IgD-negative memory B cell (primary cell): ENCODE data around the gene DIP2A. TPM values are rescaled to one million over a fixed set of nuclear protein-coding genes. Genes with fewer than 3 reads are reported as not detected.
A peak's percentile ranks its signal among the peaks of the same experiment; 100 is the strongest.

ENCODE experiments used
- H3K27ac Mint-ChIP-seq, 3 donors: one replicate each; pipeline ENCODE4 v1.8.0; 2020 to 2022; ENCODE audit warnings: mild to moderate bottlenecking in 3 of 3, mixed read lengths in 3 of 3, moderate library complexity in 1 of 3
- H3K27me3 Mint-ChIP-seq: one replicate; pipeline ENCODE4 v1.8.0; 2021; ENCODE audit warnings: mixed read lengths
- H3K36me3 Mint-ChIP-seq: one replicate; pipeline ENCODE4 v1.8.0; 2020; ENCODE audit warnings: mild to moderate bottlenecking, mixed read lengths
- H3K4me1 Mint-ChIP-seq, 3 donors: one replicate each; pipeline ENCODE4 v1.8.0; 2020 to 2022; ENCODE audit warnings: mixed read lengths in 3 of 3, mild to moderate bottlenecking in 1 of 3
- H3K4me3 Mint-ChIP-seq, 4 donors: one replicate each; pipeline ENCODE4 v1.8.0; 2020 to 2022; ENCODE audit warnings: mild to moderate bottlenecking in 4 of 4, mixed read lengths in 4 of 4, moderate library complexity in 3 of 4
- H3K9me3 Mint-ChIP-seq, 3 donors: one replicate each; pipeline ENCODE4 v1.8.0; 2020 to 2021; ENCODE audit warnings: mixed read lengths in 3 of 3, mild to moderate bottlenecking in 1 of 3
- polyA plus RNA-seq: library from polyadenylated mRNA; unstranded; fragments of 300-500 nt; fragmentation: Illumina TruSeq; gene quantifications from one replicate; pipeline ENCODE4 v1.2.3, GENCODE V29; 2021

The DIP2A gene
- polyA plus RNA-seq, 1 donor from 2014 or later, result 7.6 TPM

DNA sequence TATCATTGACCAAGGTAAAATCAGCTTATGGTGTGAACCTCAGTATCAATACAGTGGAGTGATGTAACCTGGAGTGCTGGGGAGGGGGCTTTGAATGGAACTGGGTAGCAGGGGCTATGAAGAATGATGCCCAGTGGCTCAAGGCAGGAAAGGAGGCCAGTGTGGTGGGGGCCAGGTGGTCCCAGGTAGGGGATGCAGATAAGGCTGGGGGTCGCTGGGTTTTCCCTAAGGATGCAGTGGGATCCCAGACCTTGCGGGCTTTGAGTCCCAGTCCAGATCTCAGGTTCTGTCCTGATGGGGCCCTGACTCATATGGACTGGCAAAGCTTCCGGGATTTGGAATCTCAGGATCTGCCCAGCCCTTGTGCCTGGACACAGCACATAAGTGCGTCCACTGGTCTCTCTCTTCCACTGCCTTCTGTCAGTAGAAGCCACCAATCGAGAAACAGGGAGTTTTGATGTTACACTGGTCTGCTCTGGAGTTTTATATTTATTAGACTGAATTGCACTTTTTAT is 94.2 kb downstream of the DIP2A start:
- Mint-ChIP-seq H3K4me3 (no peak overlapping the region), H3K27me3 (no peaks in the 10 kb centered on the region), H3K36me3 (peaks cover 10% of the 10 kb centered on the region), H3K27ac (peak overlapping the region; percentile 48 to 91 (median 74)), H3K4me1 (peaks cover 16 to 20% (median 17%) of the 10 kb centered on the region in 3 donors), H3K9me3 (peaks cover 0 to 3% (median 2%) of the 10 kb centered on the region in 3 donors)

DNA sequence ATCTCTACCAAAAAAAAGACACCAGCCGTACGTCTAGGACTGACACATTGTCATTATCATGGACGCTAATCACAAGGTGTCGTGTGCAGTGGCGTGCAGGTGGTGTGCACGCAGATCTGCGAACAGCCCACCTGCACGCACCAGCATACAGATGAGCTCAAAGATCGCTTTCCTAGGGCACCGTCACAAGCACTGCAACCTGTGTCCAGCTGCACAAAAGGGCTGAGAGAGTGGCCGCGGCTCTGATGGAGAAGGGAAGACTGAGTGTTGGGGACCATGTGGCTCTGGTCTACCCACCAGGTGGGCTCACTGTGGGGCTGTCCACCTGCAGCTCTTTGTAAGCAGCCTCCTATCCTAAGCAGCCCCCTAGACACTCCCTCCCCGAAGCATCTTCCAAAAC is 95.3 kb downstream of the DIP2A start:
- H3K36me3 Mint-ChIP-seq, result peaks cover 6% of the 10 kb centered on the region
- H3K4me3 Mint-ChIP-seq, result no peak overlapping the region
- no peaks in the 10 kb centered on the region for H3K9me3 Mint-ChIP-seq
- H3K4me1 Mint-ChIP-seq, result peaks cover 12 to 16% (median 13%) of the 10 kb centered on the region in 3 donors
- no peaks in the 10 kb centered on the region for H3K27me3 Mint-ChIP-seq
- H3K27ac Mint-ChIP-seq, result peak overlapping the region in 1 of 3 donors; percentile 43

DNA sequence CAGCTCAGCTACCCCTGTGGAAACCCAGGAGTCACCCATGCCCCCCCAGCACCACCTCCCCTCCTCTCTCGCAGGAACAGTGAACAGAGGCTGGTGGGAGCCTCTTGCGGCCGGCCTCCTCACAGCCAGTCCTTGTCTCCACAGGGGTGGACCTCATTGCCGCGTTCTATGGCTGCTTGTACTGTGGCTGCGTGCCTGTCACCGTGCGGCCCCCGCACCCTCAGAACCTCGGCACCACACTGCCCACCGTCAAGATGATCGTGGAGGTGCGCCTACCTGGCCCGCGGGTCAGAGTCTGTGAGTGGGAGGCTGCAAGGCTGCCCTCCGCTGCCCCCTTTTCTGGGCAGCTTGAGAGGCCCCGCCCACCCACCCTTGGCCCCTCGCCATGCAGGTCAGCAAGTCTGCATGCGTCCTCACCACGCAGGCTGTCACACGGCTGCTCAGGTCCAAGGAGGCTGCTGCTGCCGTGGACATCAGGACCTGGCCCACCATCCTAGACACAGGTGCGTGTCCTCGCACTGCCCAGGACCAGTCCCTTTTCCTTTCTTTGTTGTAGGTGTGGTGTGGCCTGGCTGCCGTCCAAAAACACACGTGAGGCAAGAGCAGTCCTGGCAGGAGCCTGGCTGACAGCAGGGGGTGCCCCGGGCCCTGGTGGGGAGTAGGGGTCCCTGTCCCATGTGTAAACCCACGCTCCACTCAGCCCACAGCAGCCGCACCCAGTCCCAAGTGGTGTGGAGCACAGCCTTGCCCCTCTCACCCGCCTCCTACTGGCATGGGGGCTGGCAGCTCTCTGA is 95.9 kb downstream of the DIP2A start:
- peaks cover 4% of the 10 kb centered on the region for H3K36me3 Mint-ChIP-seq
- H3K4me1 Mint-ChIP-seq, result peaks cover 14 to 21% (median 14%) of the 10 kb centered on the region in 3 donors
- H3K9me3 Mint-ChIP-seq, result no peaks in the 10 kb centered on the region
- H3K27ac Mint-ChIP-seq, result peak overlapping the region in 1 of 3 donors; percentile 69
- no peaks in the 10 kb centered on the region for H3K27me3 Mint-ChIP-seq
- H3K4me3 Mint-ChIP-seq, result no peak overlapping the region

DNA sequence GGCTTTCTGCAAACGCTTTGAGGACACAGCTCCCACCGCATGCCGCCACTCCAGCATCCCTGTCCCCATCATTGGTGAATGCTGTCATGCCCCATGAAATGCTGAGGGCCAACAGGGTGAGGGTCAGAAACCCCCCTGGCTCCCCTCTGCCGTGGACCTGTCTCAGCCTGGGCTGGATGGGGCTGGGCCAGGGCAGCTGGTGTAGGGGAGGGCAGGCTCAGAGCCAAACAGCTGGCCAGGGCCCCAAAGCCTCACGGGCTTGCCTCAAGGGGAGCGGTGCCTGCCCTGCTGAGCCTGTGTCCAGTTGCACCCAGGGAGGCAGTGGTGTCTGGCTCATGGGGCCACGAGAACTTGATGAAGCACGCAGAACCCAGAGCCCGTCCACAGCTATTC is 96.5 kb downstream of the DIP2A start:
- Mint-ChIP-seq H3K27ac (peak overlapping the region in 1 of 3 donors; percentile 69), H3K4me3 (no peak overlapping the region), H3K9me3 (no peaks in the 10 kb centered on the region), H3K27me3 (no peaks in the 10 kb centered on the region), H3K36me3 (peaks cover 4% of the 10 kb centered on the region), H3K4me1 (peaks cover 15 to 25% (median 20%) of the 10 kb centered on the region in 3 donors)

DNA sequence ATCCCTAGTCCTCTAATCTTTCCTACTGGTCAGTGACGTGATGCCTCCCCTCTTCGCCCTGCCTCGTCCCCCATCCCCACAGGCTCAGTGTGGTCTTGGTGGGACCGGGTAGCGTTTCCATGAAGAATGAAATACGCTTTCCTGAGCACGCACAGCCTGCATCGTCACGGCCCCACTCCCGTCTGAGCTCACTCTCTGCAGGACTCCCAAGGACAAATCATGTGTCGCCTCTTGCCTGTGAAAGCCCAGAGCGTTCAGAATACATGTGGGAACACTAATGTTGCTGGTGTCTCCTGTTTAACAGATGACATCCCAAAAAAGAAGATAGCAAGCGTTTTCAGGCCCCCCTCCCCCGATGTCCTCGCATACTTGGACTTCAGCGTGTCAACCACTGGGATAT is 97.0 kb downstream of the DIP2A start:
- no peak overlapping the region for H3K27ac Mint-ChIP-seq
- H3K4me1 Mint-ChIP-seq, result peaks cover 10 to 23% (median 16%) of the 10 kb centered on the region in 3 donors
- peaks cover 4% of the 10 kb centered on the region for H3K36me3 Mint-ChIP-seq
- H3K4me3 Mint-ChIP-seq, result no peak overlapping the region
- no peaks in the 10 kb centered on the region for H3K27me3 Mint-ChIP-seq
- no peaks in the 10 kb centered on the region for H3K9me3 Mint-ChIP-seq

DNA sequence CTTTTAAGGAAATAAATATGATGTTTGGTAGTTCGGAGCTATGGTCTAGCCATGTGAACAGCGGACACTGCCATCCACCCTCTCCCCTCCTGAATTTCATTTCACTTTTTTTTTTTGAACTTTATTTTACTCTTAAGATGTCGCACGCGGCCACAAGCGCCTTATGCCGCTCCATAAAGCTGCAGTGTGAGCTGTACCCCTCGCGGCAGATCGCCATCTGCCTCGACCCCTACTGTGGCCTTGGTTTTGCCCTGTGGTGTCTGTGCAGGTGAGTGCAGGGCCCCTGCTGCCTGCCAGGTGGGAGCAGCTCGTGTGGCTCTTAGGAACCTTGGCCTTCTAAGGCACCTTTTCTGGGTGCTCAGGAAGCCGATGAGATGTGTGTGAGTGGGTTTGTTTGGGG is 98.1 kb downstream of the DIP2A start:
- Mint-ChIP-seq H3K4me3 (no peak overlapping the region), H3K27me3 (no peaks in the 10 kb centered on the region), H3K36me3 (peaks cover 4% of the 10 kb centered on the region), H3K4me1 (peaks cover 6 to 20% (median 12%) of the 10 kb centered on the region in 3 donors), H3K27ac (no peak overlapping the region), H3K9me3 (no peaks in the 10 kb centered on the region)

DNA sequence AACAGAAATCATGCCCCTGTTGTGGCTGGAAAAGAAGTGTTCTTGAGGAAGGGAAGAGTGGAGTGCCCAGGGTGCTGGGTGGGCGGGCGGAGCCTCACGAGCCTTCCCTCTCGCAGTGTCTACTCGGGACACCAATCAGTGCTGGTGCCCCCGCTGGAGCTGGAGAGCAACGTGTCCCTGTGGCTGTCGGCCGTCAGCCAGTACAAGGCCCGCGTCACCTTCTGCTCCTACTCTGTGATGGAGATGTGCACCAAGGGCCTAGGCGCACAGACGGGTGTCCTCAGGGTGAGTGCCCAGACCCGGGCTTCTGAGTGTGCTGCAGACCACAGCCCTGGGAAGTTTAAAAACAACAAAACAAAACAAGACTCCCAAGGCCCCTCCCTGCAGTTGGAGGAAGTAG is 98.8 kb downstream of the DIP2A start:
- Mint-ChIP-seq H3K9me3 (no peaks in the 10 kb centered on the region), H3K4me3 (no peak overlapping the region), H3K4me1 (peaks cover 6 to 20% (median 8%) of the 10 kb centered on the region in 3 donors), H3K27me3 (no peaks in the 10 kb centered on the region), H3K36me3 (peaks cover 6% of the 10 kb centered on the region), H3K27ac (no peak overlapping the region)

DNA sequence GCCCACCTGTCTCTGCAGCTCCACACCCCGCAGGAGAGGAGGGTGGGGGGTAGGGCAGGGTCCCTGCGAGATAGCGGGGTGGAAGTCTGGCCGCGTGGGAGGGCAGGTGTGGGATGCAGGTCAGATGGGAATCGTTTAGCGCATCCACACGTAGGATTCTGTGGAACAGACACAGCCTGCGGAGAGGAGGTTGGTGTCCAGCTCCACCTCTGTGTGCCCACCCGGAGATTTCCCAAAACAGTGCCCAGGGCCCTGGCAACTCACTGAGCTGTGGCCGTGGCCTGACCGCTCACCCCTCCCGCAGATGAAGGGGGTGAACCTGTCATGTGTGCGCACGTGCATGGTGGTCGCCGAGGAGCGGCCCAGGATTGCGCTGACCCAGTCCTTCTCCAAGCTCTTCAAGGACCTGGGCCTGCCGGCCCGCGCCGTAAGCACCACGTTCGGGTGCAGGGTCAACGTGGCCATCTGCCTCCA is 99.3 kb downstream of the DIP2A start:
- peaks cover 6 to 20% (median 8%) of the 10 kb centered on the region in 3 donors for H3K4me1 Mint-ChIP-seq
- peaks cover 6% of the 10 kb centered on the region for H3K36me3 Mint-ChIP-seq
- H3K27me3 Mint-ChIP-seq, result no peaks in the 10 kb centered on the region
- H3K9me3 Mint-ChIP-seq, result no peaks in the 10 kb centered on the region
- peak overlapping the region in 1 of 4 donors; percentile 23 for H3K4me3 Mint-ChIP-seq
- H3K27ac Mint-ChIP-seq, result no peak overlapping the region

DNA sequence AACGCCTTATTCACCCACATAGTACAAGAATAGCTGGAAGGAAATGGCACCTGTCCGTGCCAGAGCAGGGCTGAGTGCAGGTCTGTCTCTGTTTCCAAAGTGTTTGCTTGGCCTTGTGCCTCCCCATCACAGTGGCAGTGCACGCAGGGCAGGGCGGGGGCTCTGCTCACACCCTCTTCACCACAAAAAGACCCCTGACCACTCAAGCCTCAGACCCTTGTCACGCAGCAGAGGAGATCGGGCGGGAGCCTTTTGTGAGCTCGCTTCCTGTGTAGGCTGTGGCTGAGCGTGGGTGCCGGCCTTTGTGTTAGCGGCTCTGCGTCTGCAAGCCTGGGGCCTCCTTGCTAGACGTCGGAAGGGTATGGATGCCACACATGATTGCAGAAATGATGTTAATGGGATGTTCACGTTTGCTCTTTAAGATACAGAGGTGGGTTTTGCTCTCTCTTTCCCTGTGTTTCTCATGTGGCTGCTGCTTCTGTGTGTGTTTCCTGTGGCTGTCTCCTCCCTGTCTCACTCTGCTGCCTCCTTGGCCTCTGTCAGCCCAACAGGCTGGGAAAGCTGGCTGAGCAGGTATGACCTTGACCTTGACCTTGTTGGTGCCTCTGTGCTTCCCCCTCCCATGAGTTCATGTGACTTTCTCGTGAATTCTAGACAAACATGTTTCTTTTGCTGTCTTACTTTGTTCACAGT is 100.7 kb downstream of the DIP2A start:
- Mint-ChIP-seq H3K27ac (peak overlapping the region; percentile 22 to 93 (median 90)), H3K36me3 (peaks cover 8% of the 10 kb centered on the region), H3K27me3 (no peaks in the 10 kb centered on the region), H3K4me3 (peak overlapping the region; percentile 0 to 95 (median 38)), H3K9me3 (no peaks in the 10 kb centered on the region), H3K4me1 (peaks cover 6 to 20% (median 8%) of the 10 kb centered on the region in 3 donors)

DNA sequence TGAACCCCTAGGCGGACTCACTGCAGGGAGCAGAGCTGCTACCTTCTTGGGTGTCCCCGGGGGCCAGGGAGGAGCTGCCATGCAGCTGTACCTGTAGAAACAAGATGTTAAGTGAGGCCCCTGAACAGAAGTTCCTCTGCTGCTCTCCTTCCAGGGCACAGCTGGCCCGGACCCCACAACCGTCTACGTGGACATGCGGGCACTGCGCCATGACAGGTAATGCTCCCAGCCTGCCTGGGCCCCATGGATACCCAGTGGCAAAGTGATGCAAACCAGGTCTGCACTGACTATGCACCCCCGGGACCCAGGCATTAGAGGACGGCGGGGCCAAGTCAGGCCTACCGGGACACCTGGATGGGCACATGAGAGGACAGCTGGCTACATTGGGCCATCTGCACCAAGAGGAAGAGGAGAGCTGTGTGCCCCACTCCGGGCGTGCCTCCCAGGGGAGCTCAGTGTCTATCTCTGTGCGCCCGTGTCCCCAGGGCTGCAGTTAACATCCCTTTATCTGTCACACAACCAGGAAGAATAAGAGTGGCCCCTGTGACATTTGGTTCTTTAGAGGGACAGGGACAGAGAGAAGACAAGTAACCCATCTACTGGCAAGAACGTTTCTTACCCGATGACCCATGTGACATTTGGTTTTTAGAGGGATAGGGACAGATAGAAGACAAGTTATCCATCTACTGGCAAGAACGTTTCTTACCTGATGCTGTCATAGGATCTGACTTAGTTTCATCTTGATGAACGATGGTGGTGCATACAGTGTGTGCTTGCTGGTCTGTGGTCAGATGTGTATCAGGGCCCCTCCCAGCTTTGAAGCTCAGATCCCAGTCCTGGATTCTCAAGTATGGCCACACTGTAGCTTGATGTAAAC is 102.1 kb downstream of the DIP2A start:
- H3K4me1 Mint-ChIP-seq, result peaks cover 6 to 20% (median 8%) of the 10 kb centered on the region in 3 donors
- peak overlapping the region in 2 of 4 donors; percentile 16 to 95 for H3K4me3 Mint-ChIP-seq

DNA sequence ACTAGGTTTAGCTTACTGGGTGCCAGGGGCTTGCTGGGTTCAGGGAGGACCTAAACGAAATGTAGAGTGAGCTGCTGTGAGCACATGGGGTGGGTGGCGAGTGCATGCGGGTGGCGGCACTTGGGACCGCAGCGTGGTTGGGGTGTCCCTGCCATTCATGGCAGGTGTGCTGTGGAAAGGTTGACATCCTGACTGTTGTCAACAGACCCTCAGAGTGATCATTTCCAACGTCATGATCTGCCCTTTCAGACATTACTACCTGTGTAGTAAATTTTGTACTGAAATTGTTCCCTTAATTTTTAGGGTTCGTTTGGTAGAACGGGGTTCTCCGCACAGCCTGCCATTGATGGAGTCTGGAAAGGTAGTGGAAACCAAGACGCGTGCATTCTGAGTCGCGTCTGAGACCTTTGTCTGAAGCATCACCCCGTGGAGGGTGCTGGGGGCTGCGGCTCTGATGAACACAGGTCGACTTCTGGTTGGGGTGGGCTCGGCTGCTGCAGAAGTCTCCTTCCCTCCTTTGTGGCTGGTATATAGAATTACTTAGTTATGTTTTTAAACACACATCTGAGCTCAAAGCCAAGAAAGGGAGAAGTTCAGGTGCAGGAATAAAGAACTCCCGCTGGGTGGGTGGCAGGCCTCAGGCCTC is 102.9 kb downstream of the DIP2A start:
- H3K4me3 Mint-ChIP-seq, result no peak overlapping the region

More for the DNA sequence above, 102.1 kb downstream of the DIP2A start:
- Mint-ChIP-seq H3K9me3 (no peaks in the 10 kb centered on the region), H3K36me3 (peaks cover 8% of the 10 kb centered on the region), H3K27me3 (no peaks in the 10 kb centered on the region), H3K27ac (peak overlapping the region in 1 of 3 donors; percentile 93)

DNA sequence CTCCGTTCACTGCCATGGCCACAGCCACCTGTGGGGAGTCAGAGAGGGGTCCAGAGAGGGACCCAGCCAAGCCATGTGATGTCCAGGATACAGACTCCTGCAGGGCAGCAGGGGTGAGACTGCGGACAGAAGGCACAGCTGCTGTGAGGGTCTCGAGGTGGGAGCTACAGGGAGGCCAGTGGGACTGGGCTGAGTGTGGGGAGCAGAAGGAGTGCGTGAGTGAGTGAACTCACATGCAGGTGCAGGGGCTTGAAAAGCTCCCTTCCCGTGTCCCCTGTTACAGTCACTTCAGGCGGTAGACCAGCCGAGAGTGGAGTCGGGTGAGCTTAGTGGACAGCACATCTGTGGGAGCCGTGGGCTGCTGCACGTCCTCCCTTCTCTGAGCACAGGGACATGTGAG is 103.8 kb downstream of the DIP2A start:
- peaks cover 6 to 20% (median 8%) of the 10 kb centered on the region in 3 donors for H3K4me1 Mint-ChIP-seq
- no peaks in the 10 kb centered on the region for H3K9me3 Mint-ChIP-seq
- no peaks in the 10 kb centered on the region for H3K27me3 Mint-ChIP-seq
- H3K4me3 Mint-ChIP-seq, result no peak overlapping the region
- H3K27ac Mint-ChIP-seq, result peak overlapping the region; percentile 39 to 93 (median 67)
- H3K36me3 Mint-ChIP-seq, result peaks cover 8% of the 10 kb centered on the region

More for the DNA sequence above, 102.9 kb downstream of the DIP2A start:
- Mint-ChIP-seq H3K4me1 (peaks cover 6 to 20% (median 8%) of the 10 kb centered on the region in 3 donors), H3K9me3 (no peaks in the 10 kb centered on the region), H3K27me3 (no peaks in the 10 kb centered on the region), H3K36me3 (peaks cover 10% of the 10 kb centered on the region), H3K27ac (peak overlapping the region in 1 of 3 donors; percentile 39)

DNA sequence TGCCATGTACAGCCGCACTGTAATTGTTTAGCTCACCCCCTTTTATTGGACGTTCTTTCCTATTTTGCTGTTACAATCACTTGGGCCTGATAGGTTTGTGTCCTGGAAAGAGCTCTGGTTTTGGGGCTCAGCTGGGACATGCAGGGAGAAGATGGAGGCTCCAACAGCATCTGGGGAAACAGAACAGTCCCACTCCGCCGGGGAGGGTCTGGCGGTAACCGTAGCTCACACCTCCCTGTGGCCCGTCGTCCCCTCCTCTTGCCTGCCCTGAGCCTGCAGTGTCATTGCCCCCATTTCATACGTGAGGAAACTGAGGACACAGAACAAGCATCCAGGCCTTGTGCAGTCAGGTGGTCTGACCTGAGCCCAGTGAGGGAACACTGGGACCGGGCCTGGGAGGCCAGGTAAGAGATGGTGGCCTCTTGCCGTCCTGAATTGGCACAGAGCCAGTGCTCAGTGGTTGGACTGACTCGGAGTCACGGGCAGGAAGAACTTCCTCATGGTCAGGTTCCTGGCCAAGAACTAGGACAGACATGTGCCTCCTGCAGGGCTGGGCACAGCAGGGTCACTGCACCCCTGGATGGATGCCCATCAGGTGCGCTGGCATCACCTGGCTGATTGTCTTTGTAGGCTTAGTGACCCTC is 104.4 kb downstream of the DIP2A start:
- Mint-ChIP-seq H3K4me1 (peaks cover 6 to 20% (median 8%) of the 10 kb centered on the region in 3 donors), H3K27ac (no peak overlapping the region), H3K4me3 (no peak overlapping the region), H3K27me3 (no peaks in the 10 kb centered on the region), H3K9me3 (no peaks in the 10 kb centered on the region), H3K36me3 (peaks cover 8% of the 10 kb centered on the region)
